ENCODE data around the gene EPHX1.
A peak's percentile ranks its signal among the peaks of the same experiment; 100 is the strongest.

DNA sequence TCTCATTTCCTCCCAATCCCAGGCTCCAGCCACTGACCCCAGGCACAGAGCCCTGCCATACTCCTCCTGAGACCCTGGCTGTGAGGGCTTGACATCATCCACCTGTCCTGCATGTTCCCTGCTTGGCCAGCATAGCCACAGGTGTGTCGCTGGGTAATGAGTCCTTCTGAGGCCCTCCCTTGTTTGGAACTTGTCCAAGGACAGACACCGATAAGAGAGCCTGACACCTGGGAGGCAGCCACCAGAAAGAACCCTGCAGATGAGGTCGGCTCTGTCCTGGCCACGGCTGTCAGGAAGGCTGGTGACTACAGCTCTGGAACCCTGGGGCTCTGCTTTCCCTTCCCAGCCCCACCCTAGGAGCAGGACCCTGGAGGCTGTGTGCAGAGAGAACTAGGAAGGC lies 37.7 kb downstream of the EPHX1 start:
- no peak for TF ChIP-seq TAF1 (conservative IDR thresholded peaks at IDR 0.05)
- TF ChIP-seq RAD21 (IDR thresholded peaks at IDR 0.05), result peak in 1 of 2 donors; percentile 10
- TF ChIP-seq, protein P1, sequence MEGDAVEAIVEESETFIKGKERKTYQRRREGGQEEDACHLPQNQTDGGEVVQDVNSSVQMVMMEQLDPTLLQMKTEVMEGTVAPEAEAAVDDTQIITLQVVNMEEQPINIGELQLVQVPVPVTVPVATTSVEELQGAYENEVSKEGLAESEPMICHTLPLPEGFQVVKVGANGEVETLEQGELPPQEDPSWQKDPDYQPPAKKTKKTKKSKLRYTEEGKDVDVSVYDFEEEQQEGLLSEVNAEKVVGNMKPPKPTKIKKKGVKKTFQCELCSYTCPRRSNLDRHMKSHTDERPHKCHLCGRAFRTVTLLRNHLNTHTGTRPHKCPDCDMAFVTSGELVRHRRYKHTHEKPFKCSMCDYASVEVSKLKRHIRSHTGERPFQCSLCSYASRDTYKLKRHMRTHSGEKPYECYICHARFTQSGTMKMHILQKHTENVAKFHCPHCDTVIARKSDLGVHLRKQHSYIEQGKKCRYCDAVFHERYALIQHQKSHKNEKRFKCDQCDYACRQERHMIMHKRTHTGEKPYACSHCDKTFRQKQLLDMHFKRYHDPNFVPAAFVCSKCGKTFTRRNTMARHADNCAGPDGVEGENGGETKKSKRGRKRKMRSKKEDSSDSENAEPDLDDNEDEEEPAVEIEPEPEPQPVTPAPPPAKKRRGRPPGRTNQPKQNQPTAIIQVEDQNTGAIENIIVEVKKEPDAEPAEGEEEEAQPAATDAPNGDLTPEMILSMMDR (IDR thresholded peaks at IDR 0.05; ENCODE audit: low read depth, low read length, missing input control), result no peak
- TF ChIP-seq, protein P2, sequence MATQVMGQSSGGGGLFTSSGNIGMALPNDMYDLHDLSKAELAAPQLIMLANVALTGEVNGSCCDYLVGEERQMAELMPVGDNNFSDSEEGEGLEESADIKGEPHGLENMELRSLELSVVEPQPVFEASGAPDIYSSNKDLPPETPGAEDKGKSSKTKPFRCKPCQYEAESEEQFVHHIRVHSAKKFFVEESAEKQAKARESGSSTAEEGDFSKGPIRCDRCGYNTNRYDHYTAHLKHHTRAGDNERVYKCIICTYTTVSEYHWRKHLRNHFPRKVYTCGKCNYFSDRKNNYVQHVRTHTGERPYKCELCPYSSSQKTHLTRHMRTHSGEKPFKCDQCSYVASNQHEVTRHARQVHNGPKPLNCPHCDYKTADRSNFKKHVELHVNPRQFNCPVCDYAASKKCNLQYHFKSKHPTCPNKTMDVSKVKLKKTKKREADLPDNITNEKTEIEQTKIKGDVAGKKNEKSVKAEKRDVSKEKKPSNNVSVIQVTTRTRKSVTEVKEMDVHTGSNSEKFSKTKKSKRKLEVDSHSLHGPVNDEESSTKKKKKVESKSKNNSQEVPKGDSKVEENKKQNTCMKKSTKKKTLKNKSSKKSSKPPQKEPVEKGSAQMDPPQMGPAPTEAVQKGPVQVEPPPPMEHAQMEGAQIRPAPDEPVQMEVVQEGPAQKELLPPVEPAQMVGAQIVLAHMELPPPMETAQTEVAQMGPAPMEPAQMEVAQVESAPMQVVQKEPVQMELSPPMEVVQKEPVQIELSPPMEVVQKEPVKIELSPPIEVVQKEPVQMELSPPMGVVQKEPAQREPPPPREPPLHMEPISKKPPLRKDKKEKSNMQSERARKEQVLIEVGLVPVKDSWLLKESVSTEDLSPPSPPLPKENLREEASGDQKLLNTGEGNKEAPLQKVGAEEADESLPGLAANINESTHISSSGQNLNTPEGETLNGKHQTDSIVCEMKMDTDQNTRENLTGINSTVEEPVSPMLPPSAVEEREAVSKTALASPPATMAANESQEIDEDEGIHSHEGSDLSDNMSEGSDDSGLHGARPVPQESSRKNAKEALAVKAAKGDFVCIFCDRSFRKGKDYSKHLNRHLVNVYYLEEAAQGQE (IDR thresholded peaks at IDR 0.05), result no peak
- TF ChIP-seq, protein P3, sequence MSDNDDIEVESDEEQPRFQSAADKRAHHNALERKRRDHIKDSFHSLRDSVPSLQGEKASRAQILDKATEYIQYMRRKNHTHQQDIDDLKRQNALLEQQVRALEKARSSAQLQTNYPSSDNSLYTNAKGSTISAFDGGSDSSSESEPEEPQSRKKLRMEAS (IDR thresholded peaks at IDR 0.05), result no peak
- TF ChIP-seq JUND (IDR thresholded peaks at IDR 0.05), result no peak
- TF ChIP-seq EGR1 (IDR thresholded peaks at IDR 0.05; ENCODE audit: low read depth in 2 of 2), result no peak
- no peak for TF ChIP-seq HNF4A (conservative IDR thresholded peaks at IDR 0.05)
- TF ChIP-seq, protein P4, sequence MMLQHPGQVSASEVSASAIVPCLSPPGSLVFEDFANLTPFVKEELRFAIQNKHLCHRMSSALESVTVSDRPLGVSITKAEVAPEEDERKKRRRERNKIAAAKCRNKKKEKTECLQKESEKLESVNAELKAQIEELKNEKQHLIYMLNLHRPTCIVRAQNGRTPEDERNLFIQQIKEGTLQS (IDR thresholded peaks at IDR 0.05), result no peak
- TF ChIP-seq, protein P5, sequence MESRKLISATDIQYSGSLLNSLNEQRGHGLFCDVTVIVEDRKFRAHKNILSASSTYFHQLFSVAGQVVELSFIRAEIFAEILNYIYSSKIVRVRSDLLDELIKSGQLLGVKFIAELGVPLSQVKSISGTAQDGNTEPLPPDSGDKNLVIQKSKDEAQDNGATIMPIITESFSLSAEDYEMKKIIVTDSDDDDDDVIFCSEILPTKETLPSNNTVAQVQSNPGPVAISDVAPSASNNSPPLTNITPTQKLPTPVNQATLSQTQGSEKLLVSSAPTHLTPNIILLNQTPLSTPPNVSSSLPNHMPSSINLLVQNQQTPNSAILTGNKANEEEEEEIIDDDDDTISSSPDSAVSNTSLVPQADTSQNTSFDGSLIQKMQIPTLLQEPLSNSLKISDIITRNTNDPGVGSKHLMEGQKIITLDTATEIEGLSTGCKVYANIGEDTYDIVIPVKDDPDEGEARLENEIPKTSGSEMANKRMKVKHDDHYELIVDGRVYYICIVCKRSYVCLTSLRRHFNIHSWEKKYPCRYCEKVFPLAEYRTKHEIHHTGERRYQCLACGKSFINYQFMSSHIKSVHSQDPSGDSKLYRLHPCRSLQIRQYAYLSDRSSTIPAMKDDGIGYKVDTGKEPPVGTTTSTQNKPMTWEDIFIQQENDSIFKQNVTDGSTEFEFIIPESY (IDR thresholded peaks at IDR 0.05), result no peak
- no peak for TF ChIP-seq YY1 (IDR thresholded peaks at IDR 0.05)
- TF ChIP-seq SP1 (IDR thresholded peaks at IDR 0.05), result no peak
- no peak for TF ChIP-seq FOXA1 (IDR thresholded peaks at IDR 0.05)
- TF ChIP-seq HNF4G (IDR thresholded peaks at IDR 0.05), result no peak

Data from liver (tissue), 3 donors.